Measurements from ENCODE around the gene CNTN1.

Gene CNTN1

DNA sequence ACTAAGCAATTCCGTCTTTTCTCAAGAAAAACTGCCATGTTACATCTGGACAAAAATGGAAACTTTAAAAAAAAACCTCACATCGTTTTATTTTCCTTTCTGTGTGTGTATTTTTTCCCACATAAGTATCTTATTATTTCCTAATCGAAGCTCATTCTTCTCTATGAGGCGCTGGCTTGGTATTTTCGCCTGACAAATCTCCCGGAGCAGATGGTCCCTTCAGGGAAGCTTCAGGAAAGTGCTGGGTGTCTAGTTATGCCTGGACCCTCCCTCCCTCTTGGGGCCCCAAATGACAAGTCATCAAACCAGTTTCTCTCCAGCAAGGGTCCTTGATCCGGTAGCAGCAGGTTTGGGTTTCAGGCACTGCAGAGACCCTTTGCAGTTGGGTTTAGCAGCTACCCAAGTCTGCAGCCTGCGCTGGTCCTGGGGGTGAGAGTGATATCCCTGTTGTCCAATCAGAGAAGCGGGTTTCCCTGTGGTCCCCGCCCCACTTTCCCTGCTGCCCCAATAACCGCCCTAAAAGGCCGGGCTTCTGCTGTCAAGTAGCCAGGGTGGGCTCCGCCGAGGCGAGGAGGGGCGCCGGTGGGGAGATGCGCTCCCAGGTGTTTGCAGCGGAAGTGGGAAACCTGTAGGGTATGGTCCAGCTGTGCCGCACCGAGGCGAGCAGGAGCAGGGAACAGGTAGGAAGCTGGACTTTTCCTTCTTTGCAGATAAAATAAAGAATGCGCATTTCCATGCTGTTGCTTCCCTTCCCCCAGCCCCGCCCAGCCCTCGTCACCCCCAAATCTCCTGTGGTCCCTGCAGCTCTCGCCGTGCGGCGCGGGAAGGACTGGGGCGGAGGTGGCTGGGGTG, at the start of gene CNTN1:
TSS of gene CNTN1 (plus strand) at position 527 of the 852 bp plus-strand sequence.
- H3K4me3 Mint-ChIP-seq = no peak within 1 kb of the TSS
- no peak within 1 kb of the TSS for H3K27ac Mint-ChIP-seq
- H3K4me1 Mint-ChIP-seq = no peaks in the 10 kb centered on the region
- ATAC-seq = peak; percentile 14
- H3K27me3 Mint-ChIP-seq = peaks cover 45% of the 10 kb centered on the region
- H3K36me3 Mint-ChIP-seq = no peaks in the 10 kb centered on the region
- no peaks in the 10 kb centered on the region for H3K9me3 Mint-ChIP-seq

DNA sequence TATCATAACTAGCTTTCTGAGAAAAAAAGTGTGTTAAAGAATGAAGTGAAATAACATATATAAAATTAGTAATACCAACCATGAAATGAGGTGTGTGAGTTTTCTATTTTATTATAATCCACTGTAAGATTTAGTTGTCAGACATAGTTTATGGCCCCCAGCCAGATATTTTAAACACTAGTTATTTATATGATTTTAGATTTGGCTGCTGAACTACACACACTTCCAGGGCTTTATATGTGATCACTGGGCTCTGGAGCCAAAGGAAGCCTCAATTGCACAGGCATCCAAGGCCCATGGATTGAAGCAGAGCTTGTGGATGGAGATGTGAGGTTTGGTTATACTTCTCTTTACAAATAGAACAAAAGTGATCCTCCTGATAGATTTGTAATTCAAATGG, 48.7 kb upstream of the CNTN1 start:
- H3K27me3 Mint-ChIP-seq = no peaks in the 10 kb centered on the region
- no peak overlapping the region for H3K27ac Mint-ChIP-seq
- no peak for ATAC-seq
- H3K9me3 Mint-ChIP-seq = peaks cover 9% of the 10 kb centered on the region
- H3K36me3 Mint-ChIP-seq = no peaks in the 10 kb centered on the region
- no peak overlapping the region for H3K4me3 Mint-ChIP-seq
- H3K4me1 Mint-ChIP-seq = no peaks in the 10 kb centered on the region

DNA sequence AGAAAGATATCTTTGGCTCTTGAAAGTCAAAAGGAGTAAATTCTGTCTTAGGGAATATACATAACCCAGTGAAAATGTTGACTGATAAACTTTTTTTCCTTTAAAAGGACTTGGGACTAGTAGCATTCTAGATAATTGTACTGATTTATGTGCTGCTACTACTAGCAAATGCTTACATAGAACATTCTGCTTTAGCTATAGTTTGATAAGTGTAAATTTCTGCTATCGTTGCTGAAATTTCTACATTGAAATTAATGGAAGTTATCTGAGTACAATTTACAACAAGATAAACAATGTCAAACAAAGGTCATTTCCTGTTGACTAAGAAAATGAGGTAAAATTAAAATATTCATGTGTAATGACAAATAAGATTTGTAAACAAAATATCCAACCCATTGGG, 48.3 kb upstream of the CNTN1 start:
- Mint-ChIP-seq H3K27ac (no peak overlapping the region), H3K9me3 (peaks cover 6% of the 10 kb centered on the region), H3K4me3 (no peak overlapping the region), H3K27me3 (no peaks in the 10 kb centered on the region), H3K4me1 (no peaks in the 10 kb centered on the region), H3K36me3 (no peaks in the 10 kb centered on the region)
- no peak for ATAC-seq

DNA sequence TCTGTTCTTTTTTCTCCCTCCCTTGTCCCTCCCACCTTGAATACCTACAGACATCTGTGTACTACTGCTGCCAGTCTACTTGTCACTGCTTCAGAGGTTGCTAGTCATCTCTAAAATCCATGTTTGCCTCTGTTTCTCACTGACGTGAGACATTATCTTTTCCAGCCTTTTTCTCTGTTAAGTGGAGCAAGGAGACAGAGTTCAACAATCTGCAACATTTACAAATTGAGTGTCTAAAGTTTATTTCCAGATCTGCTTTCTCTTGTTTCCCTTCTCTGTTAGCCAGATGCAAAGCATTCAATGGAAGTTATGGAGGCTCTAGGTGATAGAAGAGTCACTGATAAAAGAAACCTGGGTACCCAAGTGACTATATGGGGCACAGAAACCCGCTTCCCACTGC, 47.5 kb upstream of the CNTN1 start:
- no peaks in the 10 kb centered on the region for H3K4me1 Mint-ChIP-seq
- H3K4me3 Mint-ChIP-seq = no peak overlapping the region
- no peaks in the 10 kb centered on the region for H3K27me3 Mint-ChIP-seq
- H3K36me3 Mint-ChIP-seq = no peaks in the 10 kb centered on the region
- ATAC-seq = no peak
- H3K9me3 Mint-ChIP-seq = peaks cover 6% of the 10 kb centered on the region
- H3K27ac Mint-ChIP-seq = no peak overlapping the region

DNA sequence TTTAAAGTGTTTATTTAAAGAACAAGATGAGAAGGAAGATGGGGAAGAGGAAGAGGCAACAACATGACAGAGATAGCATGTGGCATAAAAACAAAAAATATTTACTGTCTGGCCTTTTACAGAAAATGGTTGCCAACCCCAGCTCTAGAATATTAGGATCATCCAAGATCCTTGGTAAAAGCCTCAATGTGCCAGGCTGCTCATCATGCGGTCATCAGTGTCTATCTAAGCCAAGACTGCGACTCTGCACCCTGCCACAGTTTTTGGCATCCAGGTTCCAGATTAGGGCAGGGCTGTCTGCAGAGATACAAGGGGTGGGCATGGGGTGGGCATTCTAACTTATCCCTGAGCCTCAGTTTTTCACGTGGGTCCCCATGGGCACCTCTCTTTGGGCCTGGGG, 46.9 kb upstream of the CNTN1 start:
- Mint-ChIP-seq H3K27ac (no peak overlapping the region), H3K36me3 (no peaks in the 10 kb centered on the region), H3K4me1 (no peaks in the 10 kb centered on the region), H3K4me3 (no peak overlapping the region), H3K27me3 (no peaks in the 10 kb centered on the region), H3K9me3 (peaks cover 5% of the 10 kb centered on the region)
- ATAC-seq = no peak

DNA sequence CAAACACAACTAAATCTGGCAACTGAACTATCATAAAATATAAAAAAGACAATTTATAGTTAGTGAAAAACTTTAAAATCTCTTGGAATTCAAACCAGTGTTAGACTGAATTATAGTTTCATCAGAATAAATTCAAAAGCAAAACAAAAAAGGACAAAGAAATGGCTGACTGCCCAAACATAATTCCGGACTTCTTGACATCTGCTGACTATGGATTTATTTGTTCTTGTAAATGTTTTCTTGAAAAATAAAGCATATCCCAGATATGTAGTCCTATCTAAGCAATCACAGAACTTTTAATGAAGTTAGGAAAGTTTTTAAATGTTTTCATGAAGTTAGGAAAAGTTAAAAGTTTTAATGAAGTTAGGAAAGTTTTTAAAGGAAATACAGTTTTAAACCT, 45.8 kb upstream of the CNTN1 start:
- H3K9me3 Mint-ChIP-seq = peaks cover 2% of the 10 kb centered on the region
- H3K27me3 Mint-ChIP-seq = no peaks in the 10 kb centered on the region
- no peaks in the 10 kb centered on the region for H3K4me1 Mint-ChIP-seq
- H3K27ac Mint-ChIP-seq = no peak overlapping the region
- ATAC-seq = no peak
- H3K4me3 Mint-ChIP-seq = no peak overlapping the region
- H3K36me3 Mint-ChIP-seq = no peaks in the 10 kb centered on the region

DNA sequence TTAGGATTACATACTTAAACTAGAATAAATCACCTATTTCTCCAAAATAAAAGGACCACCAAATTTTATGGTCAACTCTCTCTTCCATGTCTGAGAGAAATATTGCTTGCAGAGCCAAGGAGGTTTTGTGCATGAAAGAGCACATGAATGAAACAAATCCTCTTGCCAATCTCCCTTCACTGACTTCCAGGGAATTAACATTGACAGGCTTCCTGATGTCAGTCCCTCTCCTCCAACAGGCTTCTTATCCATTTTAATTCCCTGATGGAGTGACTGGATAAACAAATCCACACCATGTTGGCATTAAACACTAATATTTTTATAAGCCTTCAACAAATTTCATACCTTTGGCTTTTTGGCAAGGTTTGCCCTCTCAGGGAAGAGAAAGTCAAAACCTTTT, 45.3 kb upstream of the CNTN1 start:
- H3K27me3 Mint-ChIP-seq = no peaks in the 10 kb centered on the region
- no peaks in the 10 kb centered on the region for H3K36me3 Mint-ChIP-seq
- no peak for ATAC-seq
- H3K9me3 Mint-ChIP-seq = peaks cover under 1% of the 10 kb centered on the region
- H3K4me3 Mint-ChIP-seq = no peak overlapping the region
- H3K4me1 Mint-ChIP-seq = no peaks in the 10 kb centered on the region
- no peak overlapping the region for H3K27ac Mint-ChIP-seq

DNA sequence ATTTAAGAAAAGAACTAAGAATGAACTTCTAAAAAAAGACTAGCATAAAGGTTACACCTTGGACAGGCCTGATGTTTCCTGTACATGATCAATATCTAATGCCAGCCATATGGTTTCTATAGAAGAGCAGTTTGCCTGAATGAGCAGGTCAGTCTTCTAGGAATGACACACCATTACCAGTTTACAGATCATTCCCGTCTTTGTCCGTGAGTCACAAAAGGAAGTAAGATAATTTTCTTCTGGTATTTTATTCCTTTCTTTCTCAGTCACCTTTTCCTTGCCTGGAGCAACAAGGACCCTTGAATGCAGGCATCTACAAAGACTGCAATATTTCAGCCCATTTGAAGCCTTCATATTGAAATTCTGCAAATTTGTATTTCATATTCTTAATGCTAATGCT, 44.6 kb upstream of the CNTN1 start:
- Mint-ChIP-seq H3K27me3 (no peaks in the 10 kb centered on the region), H3K36me3 (no peaks in the 10 kb centered on the region), H3K9me3 (no peaks in the 10 kb centered on the region), H3K27ac (no peak overlapping the region), H3K4me1 (no peaks in the 10 kb centered on the region), H3K4me3 (no peak overlapping the region)
- no peak for ATAC-seq

DNA sequence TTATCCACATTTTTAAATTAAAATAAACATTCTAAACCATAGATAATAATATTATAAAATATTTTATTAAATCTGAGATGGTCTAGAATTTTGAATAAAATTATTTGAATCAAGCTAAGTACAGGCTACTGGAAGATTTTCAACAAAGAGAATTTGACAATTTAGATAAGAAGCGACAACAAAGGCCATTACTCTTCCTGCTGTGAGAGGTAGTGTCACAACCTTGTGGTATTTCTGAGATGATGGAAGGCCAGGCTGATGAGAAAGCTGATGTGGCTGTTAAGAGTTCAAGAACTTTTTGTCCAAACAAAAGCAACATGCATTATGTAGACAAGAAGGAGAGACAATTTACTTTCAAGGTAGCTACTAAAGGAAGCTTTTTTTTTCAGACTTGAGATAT, 43.7 kb upstream of the CNTN1 start:
- Mint-ChIP-seq H3K4me3 (no peak overlapping the region), H3K4me1 (no peaks in the 10 kb centered on the region), H3K27ac (no peak overlapping the region), H3K27me3 (no peaks in the 10 kb centered on the region), H3K9me3 (no peaks in the 10 kb centered on the region), H3K36me3 (no peaks in the 10 kb centered on the region)
- ATAC-seq = no peak

DNA sequence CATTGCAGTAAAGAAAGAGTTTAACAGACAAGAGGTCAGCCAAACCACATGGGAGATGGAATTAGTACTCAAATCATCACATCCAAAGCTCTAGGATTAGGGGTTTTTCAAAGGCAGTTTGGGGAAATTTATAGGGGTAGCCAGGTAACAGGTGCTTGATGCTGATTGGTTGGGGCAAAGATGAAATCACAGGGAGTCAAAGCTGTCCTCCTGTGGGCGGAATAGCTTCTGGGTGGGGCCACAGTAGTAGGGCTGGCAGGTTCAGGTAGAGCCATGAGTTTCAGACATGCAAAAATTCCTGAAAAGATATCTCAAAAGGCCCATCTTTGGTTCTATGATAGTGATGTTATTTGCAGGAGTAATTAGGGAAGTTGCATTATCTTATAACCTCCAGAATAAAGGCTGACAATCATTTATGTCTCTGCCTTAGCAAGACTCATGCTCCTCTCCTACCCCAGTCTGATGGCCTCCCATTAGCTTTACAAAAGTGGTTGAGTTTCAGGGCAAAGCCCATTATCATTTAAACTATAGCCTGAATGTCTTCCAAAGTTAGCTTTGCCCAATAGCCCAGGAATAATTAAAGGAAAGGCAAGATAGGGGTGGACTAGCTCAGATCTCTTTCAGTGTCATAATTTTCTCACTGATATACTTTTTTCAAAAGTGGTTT, 42.1 kb upstream of the CNTN1 start:
- H3K4me3 Mint-ChIP-seq = no peak overlapping the region
- no peak overlapping the region for H3K27ac Mint-ChIP-seq

DNA sequence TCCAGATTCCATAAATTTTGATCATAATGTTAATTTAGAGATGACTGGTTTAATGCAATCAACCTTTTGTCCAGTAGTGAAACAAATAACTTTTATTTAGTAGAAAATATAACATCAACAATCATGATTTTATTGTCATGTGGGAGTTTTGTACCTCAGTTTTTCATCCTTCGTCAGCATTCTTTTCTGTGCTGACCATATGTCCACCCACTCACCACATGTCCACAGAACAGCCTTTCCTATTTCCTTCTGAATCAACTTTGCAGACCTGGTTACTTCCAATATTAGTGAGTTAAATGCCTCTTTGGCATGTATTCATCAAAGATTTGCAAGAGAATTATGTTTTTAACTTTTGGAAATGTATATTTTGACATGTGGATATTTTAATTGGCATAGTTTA, 36.8 kb upstream of the CNTN1 start:
- Mint-ChIP-seq H3K27ac (no peak overlapping the region), H3K36me3 (no peaks in the 10 kb centered on the region), H3K4me3 (no peak overlapping the region), H3K4me1 (no peaks in the 10 kb centered on the region), H3K9me3 (peaks cover 2% of the 10 kb centered on the region), H3K27me3 (no peaks in the 10 kb centered on the region)
- ATAC-seq = no peak

More for the DNA sequence above, 42.1 kb upstream of the CNTN1 start:
- no peaks in the 10 kb centered on the region for H3K27me3 Mint-ChIP-seq
- H3K4me1 Mint-ChIP-seq = no peaks in the 10 kb centered on the region
- ATAC-seq = no peak
- H3K9me3 Mint-ChIP-seq = no peaks in the 10 kb centered on the region
- no peaks in the 10 kb centered on the region for H3K36me3 Mint-ChIP-seq

DNA sequence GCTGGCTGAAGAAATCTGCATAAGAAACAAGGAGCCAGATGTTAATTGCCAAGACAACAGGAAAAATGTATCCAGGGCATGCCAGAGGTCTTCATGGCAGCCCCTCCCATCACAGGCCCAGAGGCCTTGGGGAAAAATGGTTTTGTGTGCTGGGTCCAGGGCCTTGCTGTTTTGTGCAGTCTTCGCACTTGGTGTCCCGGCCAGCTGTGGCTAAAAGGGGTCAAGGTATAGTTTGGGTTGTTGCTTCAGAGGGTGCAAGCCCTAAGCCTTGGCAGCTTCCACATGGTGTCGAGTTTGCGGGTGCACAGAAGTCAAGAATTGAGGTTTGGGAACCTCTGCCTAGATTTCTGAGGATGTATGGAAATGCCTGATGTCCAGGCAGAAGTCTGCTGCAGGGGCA, 29.9 kb upstream of the CNTN1 start:
- ATAC-seq = no peak

DNA sequence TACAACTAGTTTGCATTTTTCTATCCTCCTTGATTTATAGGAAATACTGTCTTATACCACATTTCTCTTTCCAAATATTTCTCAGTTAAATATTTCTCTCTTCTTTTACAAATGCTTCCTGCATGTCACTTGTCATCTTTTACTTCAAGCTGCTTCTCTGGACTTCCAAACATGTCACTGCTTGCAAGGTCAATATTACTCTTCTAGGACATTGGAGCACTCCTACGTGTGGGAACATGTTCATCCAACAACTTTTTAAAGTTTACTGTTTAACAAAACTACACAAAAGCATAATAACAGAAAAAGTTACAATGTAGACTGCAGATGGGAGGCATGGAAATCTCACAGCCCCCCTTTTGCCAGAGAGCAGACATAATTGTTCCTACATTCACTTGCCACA, 28.5 kb upstream of the CNTN1 start:
- Mint-ChIP-seq H3K27me3 (no peaks in the 10 kb centered on the region), H3K27ac (no peak overlapping the region)

More for the DNA sequence above, 29.9 kb upstream of the CNTN1 start:
- H3K27ac Mint-ChIP-seq = no peak overlapping the region
- no peaks in the 10 kb centered on the region for H3K4me1 Mint-ChIP-seq
- no peak overlapping the region for H3K4me3 Mint-ChIP-seq
- peaks cover 2% of the 10 kb centered on the region for H3K9me3 Mint-ChIP-seq
- H3K27me3 Mint-ChIP-seq = no peaks in the 10 kb centered on the region
- H3K36me3 Mint-ChIP-seq = no peaks in the 10 kb centered on the region

DNA sequence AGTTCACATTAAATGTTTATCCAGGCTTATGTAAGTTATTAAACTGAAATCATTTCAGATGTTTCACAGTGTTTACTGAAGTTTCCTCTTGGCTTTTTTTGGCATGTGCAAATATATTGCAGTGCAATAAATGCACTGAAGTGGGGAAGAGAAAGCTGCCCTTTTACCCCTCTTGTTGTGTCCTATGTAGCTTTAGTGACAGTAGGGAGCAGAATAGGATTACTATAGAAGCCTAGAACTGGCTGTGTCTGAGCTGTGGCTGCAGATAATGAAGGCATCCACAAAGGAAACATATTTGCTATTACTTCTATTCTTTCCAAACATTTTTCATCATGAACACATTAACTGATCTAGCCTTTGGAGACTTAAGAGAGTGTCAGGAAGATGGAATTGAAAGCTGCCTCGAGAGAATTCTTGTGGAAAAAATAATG, 24.1 kb upstream of the CNTN1 start:
- no peaks in the 10 kb centered on the region for H3K9me3 Mint-ChIP-seq
- no peaks in the 10 kb centered on the region for H3K36me3 Mint-ChIP-seq
- no peaks in the 10 kb centered on the region for H3K4me1 Mint-ChIP-seq
- no peak for ATAC-seq
- no peaks in the 10 kb centered on the region for H3K27me3 Mint-ChIP-seq
- H3K4me3 Mint-ChIP-seq = no peak overlapping the region
- H3K27ac Mint-ChIP-seq = no peak overlapping the region

More for the DNA sequence above, 28.5 kb upstream of the CNTN1 start:
- H3K4me3 Mint-ChIP-seq = no peak overlapping the region
- no peaks in the 10 kb centered on the region for H3K9me3 Mint-ChIP-seq
- ATAC-seq = no peak
- no peaks in the 10 kb centered on the region for H3K4me1 Mint-ChIP-seq
- H3K36me3 Mint-ChIP-seq = no peaks in the 10 kb centered on the region

DNA sequence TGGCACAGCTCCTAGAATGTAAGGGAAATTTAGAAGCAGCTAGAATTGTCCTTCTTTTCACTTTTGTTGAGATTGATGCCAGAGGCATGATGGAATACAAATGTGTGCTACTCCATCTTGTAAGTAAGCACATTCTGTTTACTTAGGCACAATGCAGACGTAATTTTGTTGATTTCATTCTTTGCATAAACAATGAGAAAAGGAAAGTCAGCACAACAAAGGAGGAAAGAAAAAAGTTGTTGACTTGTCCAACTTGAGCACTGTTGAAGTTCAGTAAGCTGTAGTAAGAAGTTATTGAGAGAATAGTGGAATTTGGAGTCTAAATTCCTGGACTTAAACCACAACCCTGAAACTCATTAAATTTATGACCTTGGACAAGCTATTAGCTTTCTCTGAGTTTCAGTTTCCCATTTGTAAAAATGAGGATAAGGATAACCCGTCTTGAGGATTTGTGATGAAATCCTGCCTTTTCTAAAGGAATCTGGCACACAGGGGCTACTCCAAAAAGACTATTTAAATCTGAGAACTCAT, 19.4 kb upstream of the CNTN1 start:
- no peak overlapping the region for H3K4me3 Mint-ChIP-seq
- no peaks in the 10 kb centered on the region for H3K27me3 Mint-ChIP-seq
- no peaks in the 10 kb centered on the region for H3K36me3 Mint-ChIP-seq
- H3K9me3 Mint-ChIP-seq = peaks cover 6% of the 10 kb centered on the region
- H3K4me1 Mint-ChIP-seq = no peaks in the 10 kb centered on the region
- H3K27ac Mint-ChIP-seq = no peak overlapping the region
- ATAC-seq = no peak

DNA sequence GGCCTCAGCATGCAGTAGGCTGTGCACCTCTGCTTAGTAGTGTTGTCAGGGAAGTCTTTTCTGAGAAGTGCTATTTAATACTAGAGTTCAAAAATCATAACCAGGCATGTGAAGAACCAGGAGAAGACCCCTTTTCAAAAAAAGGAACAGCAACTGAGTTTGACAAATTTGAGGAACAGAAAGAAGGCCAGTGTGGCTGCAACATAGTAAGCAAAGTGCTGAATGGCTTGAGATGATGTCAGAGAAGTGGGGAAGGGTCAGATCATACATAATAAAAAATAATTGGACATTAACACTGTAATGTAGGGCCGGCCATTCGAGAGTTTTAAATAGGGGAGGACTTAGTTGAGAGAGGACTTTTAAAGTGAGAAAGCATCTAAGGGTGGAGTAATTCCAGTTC, 11.1 kb upstream of the CNTN1 start:
- Mint-ChIP-seq H3K36me3 (no peaks in the 10 kb centered on the region), H3K27me3 (peaks cover 9% of the 10 kb centered on the region), H3K4me1 (no peaks in the 10 kb centered on the region), H3K9me3 (peaks cover 13% of the 10 kb centered on the region), H3K4me3 (no peak overlapping the region), H3K27ac (no peak overlapping the region)
- ATAC-seq = no peak

Data from stimulated activated memory B cell treated with anti-CD40 and anti-IgM and Interleukin-4, amounts not matched to agents 10 μg/mL and 1 μg/mL and 100 μg/mL, for 72 hours (primary cell).